Endothelial cell of umbilical vein (primary cell): Measurements from ENCODE around the gene GAL3ST2. TPM values are rescaled to one million over a fixed set of nuclear protein-coding genes. Genes with fewer than 3 reads are reported as not detected.

Source experiments
- BruUV-seq: library from RNA; stranded (reverse); fragments of 400-500 nt; replicated peaks from 2 replicates; lab custom pipeline; 2021; lab: Mats Ljungman, UMichigan
- CTCF ChIA-PET: fragments of 300-600, 350-600 bp; sonication (Branson Sonifier 250); formaldehyde crosslinking; loops from one replicate; lab custom pipeline; 2021; ENCODE audit warnings: antibody characterized with exemption, inconsistent platforms; lab: Charles Lee
- POLR2A ChIA-PET: fragments of 300-600, 350-600 bp; sonication (Branson Sonifier 250); formaldehyde crosslinking; loops from one replicate; lab custom pipeline; 2021; ENCODE audit warnings: antibody characterized with exemption, inconsistent platforms; lab: Charles Lee
- DNase-seq: peaks from one replicate; pipeline ENCODE4 v3.0.0-alpha.2; 2011; ENCODE audit warnings: low read depth, low spot score
- FAIRE-seq: peaks from 2 replicates; lab custom pipeline; 2011; peaks lifted over from hg19 to GRCh38; lab: Jason Lieb, UNC
- H2AFZ ChIP-seq: 2 replicates; pipeline ENCODE4 v1.6.0; 2012; ENCODE audit warnings: low read depth, low read length, control low read depth, inconsistent platforms
- H3K27ac ChIP-seq: 2 replicates; pipeline ENCODE4 v1.5.1; 2011; ENCODE audit warnings: low read depth, mild to moderate bottlenecking, control low read depth, low read length, moderate library complexity; ENCODE audit not compliant: insufficient read depth
- H3K27me3 ChIP-seq, 2 experiments: 2 replicates each; pipeline versions ENCODE4 v1.6.0 to v1.6.1; 2011; ENCODE audit warnings: low read length in 2 of 2, mixed read lengths in 1 of 2; ENCODE audit not compliant: control insufficient read depth in 2 of 2, insufficient read depth in 2 of 2
- H3K36me3 ChIP-seq, 2 experiments: 2 replicates in 1 of 2; 3 replicates in 1 of 2; pipeline ENCODE4 v1.5.1; 2011; ENCODE audit warnings: low read length in 2 of 2, mild to moderate bottlenecking in 1 of 2, moderate library complexity in 1 of 2; ENCODE audit not compliant: control insufficient read depth in 2 of 2, insufficient read depth in 2 of 2; ENCODE audit errors: extremely low read depth in 1 of 2
- H3K4me1 ChIP-seq: 3 replicates; pipeline ENCODE4 v1.5.1; 2011; ENCODE audit warnings: mild to moderate bottlenecking, low read length; ENCODE audit not compliant: control insufficient read depth, insufficient read depth; ENCODE audit errors: extremely low read depth
- H3K4me2 ChIP-seq: 2 replicates; pipeline ENCODE4 v1.6.1; 2011; ENCODE audit warnings: low read length, control low read depth, mixed read lengths; ENCODE audit not compliant: insufficient read depth
- H3K4me3 ChIP-seq, 3 experiments: fragments of 200-600 bp in 1 of 3; sonication (generic), shearing (Covaris generic) in 1 of 3; replicated peaks in 1 of 3; 2 replicates each; pipeline ENCODE4 v1.5.1; 2011 to 2016; ENCODE audit warnings: control low read depth in 3 of 3, low read length in 3 of 3, mild to moderate bottlenecking in 2 of 3, inconsistent platforms in 1 of 3, low read depth in 1 of 3, moderate library complexity in 1 of 3; ENCODE audit not compliant: insufficient read depth in 1 of 3
- H3K79me2 ChIP-seq: 2 replicates; pipeline ENCODE4 v1.6.0; 2012; ENCODE audit warnings: low read length, inconsistent platforms; ENCODE audit not compliant: control insufficient read depth, insufficient read depth
- H3K9ac ChIP-seq: replicated peaks from 2 replicates; pipeline ENCODE3; 2011; ENCODE audit warnings: low read length, control low read depth; ENCODE audit not compliant: insufficient read depth; ENCODE audit errors: extremely low read depth
- H3K9me1 ChIP-seq: replicated peaks from 3 replicates; pipeline ENCODE4 v1.6.0; 2011; ENCODE audit warnings: mild to moderate bottlenecking, low read length; ENCODE audit not compliant: control insufficient read depth, insufficient read depth; ENCODE audit errors: extremely low read depth
- H3K9me3 ChIP-seq: replicated peaks from 2 replicates; pipeline ENCODE4 v1.5.1; 2012; ENCODE audit warnings: low read length, inconsistent platforms; ENCODE audit not compliant: control insufficient read depth, insufficient read depth
- H4K20me1 ChIP-seq: replicated peaks from 2 replicates; pipeline ENCODE3; 2011; ENCODE audit warnings: mild to moderate bottlenecking, low read length; ENCODE audit not compliant: control insufficient read depth, insufficient read depth; ENCODE audit errors: extremely low read depth
- CTCF ChIP-seq, 2 donors: IDR thresholded peaks; 1 replicate in 1 of 2; 2 replicates in 1 of 2; pipeline ENCODE4 v1.5.1; 2011; ENCODE audit warnings: low read length in 2 of 2, mild to moderate bottlenecking in 2 of 2, moderate library complexity in 2 of 2, control low read depth in 1 of 2, inconsistent platforms in 1 of 2, low read depth in 1 of 2; ENCODE audit not compliant: insufficient read depth in 1 of 2; ENCODE audit errors: extremely low read depth in 1 of 2
- EZH2 ChIP-seq: IDR thresholded peaks from 2 replicates; pipeline ENCODE4 v1.6.1; 2012; ENCODE audit warnings: borderline replicate concordance, low read depth, mild to moderate bottlenecking, moderate library complexity, low read length, inconsistent platforms; ENCODE audit not compliant: severe bottlenecking
- FOS ChIP-seq: IDR thresholded peaks from 2 replicates; pipeline ENCODE4 v1.6.1; 2011; ENCODE audit warnings: mild to moderate bottlenecking, low read length, moderate library complexity, borderline replicate concordance; ENCODE audit not compliant: insufficient read depth
- GATA2 ChIP-seq: IDR thresholded peaks from 2 replicates; pipeline ENCODE4 v1.7.0; 2011; ENCODE audit warnings: low read depth, mild to moderate bottlenecking, moderate library complexity, mixed read lengths, low read length; ENCODE audit not compliant: insufficient read length, insufficient read depth
- JUN ChIP-seq: IDR thresholded peaks from 2 replicates; pipeline ENCODE4 v1.6.1; 2011; ENCODE audit warnings: borderline replicate concordance, low read depth; ENCODE audit not compliant: insufficient read length, insufficient read depth
- POLR2A ChIP-seq: IDR thresholded peaks from 2 replicates; pipeline ENCODE4 v1.6.1; 2012; ENCODE audit warnings: low read depth, mild to moderate bottlenecking, control low read depth, low read length
- POLR2AphosphoS5 ChIP-seq: IDR thresholded peaks from 2 replicates; pipeline ENCODE4 v1.6.1; 2012; ENCODE audit warnings: low read depth, mild to moderate bottlenecking, control low read depth, low read length, moderate library complexity; ENCODE audit not compliant: insufficient read depth
- dilution Hi-C: fragments of 300-500 bp; cut with MboI; formaldehyde crosslinking; loops from one replicate; pipeline ENCODE4 v1.15.0; 2019; ENCODE audit warnings: low sequenced_read_pairs; ENCODE audit not compliant: extremely low pct_ligation_motif_present
- intact Hi-C: fragments of 100-400 bp; cut with micrococcal nuclease; formaldehyde crosslinking; loops from one replicate; pipeline ENCODE4 v1.10.0; 2022
- polyA plus RNA-seq, 4 experiments: library from polyadenylated mRNA; depleted of rRNA in 3 of 4; stranded (reverse) in 3 of 4; unstranded in 1 of 4; fragments of >200 nt; gene quantifications; 2 replicates each; pipeline versions ENCODE4 v1.2.1 to v1.2.3, GENCODE V29; 2011 to 2012; ENCODE audit warnings: missing spikeins in 1 of 4
- total RNA-seq: library from RNA; stranded (reverse); gene quantifications from 2 replicates; pipeline ENCODE4 v1.2.3, GENCODE V29; 2021

Gene GAL3ST2
- total and polyA plus RNA-seq, 2 donors (not counting 3 experiments of a cell fraction or from before 2014, with no cell fraction given), result not detected

DNA sequence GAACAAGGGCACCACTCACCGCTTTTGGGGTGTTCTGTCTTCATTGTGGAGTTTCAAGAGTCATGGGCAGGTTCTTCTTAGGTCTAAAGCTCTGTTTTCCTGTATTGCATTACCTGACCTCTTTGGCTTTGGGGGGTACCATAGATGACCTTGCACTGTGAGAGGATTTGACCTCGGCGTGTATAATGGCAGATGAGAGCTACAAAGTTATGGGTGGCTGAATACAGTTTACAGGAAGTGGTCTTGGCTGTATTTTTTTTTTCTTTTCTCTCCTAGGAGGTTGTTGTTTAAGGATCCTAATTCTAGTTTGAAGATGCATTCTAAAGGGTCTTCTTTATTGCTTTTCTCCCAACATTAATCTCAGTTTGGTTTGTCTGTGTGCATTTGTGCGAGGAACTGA lies 11.5 kb downstream of the GAL3ST2 start:
- Histone ChIP-seq H3K27ac (no peak overlapping the region), H4K20me1 (no peaks in the 10 kb centered on the region), H3K36me3 (no peaks in the 10 kb centered on the region), H3K79me2 (no peaks in the 10 kb centered on the region), H3K9ac (no peak overlapping the region), H3K4me3 (no peak overlapping the region), H3K9me3 (no peaks in the 10 kb centered on the region), H3K4me1 (no peaks in the 10 kb centered on the region), H2AFZ (no peak overlapping the region), H3K9me1 (no peaks in the 10 kb centered on the region), H3K27me3 (peaks cover 9 to 13% of the 10 kb centered on the region in 2 experiments), H3K4me2 (no peak overlapping the region)
- FAIRE-seq (no peak), DNase-seq (no peak)
- CTCF ChIA-PET, result no interaction called here
- dilution Hi-C loops, result no loop called here
- BruUV-seq, result no TSS peak
- TF ChIP-seq EZH2 (no peak), POLR2A (no peak), FOS (no peak), CTCF (IDR thresholded peaks at IDR 0.05; ENCODE audit: extremely low read depth in 1 of 2, insufficient read depth in 1 of 2, low read depth in 1 of 2, low read length in 2 of 2) (no peak), POLR2AphosphoS5 (no peak), JUN (no peak), GATA2 (no peak)
- POLR2A ChIA-PET, result no interaction called here
- intact Hi-C loops, result no loop called here
